ENCODE results near the gene MED29. TPM values are rescaled to one million over a fixed set of nuclear protein-coding genes. Genes with fewer than 3 reads are reported as not detected.
A peak's percentile ranks its signal among the peaks of the same experiment; 100 is the strongest.

The MED29 gene
- total RNA-seq (47.5 and 53.0 TPM in 2 replicates), polyA plus RNA-seq (33.0 and 36.3 TPM in 2 replicates), polyA minus RNA-seq (73.6 and 80.5 TPM in 2 replicates)
- total RNA-seq (2013): 26.3 TPM

DNA sequence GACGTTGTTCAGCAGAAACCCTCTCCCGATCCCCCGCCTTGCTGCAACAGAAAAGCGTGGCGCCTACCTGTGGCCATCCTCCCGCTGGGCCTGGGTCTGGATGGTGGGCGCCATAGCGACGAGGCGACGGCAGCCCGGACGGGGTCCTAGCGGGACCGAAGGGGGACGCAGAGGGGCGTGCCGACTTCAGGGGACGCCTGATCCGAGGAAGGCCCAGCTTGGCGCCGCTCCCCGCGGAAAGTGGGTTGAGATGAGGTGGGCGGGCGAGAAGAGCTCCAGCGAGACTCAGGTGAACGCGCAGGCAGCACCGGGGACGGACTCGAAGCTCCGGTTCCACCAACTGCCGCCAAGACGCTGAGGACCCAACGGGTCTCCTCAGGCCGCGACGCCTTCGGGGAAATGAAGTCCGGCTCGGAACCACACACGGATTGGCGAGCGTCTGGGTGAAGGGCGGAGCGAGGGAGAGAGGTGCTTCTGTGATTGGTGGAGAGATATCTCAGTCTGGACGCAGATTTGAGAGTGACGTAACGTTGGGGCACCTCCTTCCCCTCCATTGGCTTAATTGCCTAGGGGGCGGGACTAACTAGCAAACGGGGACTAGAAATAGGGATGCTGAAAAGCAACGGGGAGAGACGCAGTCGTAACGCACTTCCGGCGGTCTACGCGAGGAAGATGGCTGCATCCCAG lies at the start of gene MED29, which contains the start of gene PAF1:
Gene MED29, plus strand, starts transcription at position 628 of the 687 bp plus-strand sequence. Its CDS starts 45 bp downstream, at position 673.
Gene PAF1, minus strand, starts transcription at position 356 of the 687 bp plus-strand sequence. Its CDS starts 242 bp downstream, at position 114.
- Histone ChIP-seq H3K27me3 (replicated peaks in 1 of 4; ENCODE audit: control extremely low read depth in 1 of 4, control insufficient read depth in 3 of 4, insufficient read depth in 4 of 4, low read length in 3 of 4) (no peaks in the 10 kb centered on the region), H3K4me2 (replicated peaks; ENCODE audit: low read depth, low read length, poor library complexity, severe bottlenecking) (peak within 1 kb of the TSS; percentile 87), H3K27ac (ENCODE audit: low read length in 2 of 2) (peak within 1 kb of the TSS; percentile 96 to 97), H3K4me3 (ENCODE audit: control extremely low read depth in 1 of 5, extremely low read depth in 1 of 5, insufficient read depth in 1 of 5, low read depth in 2 of 5, low read length in 4 of 5) (peak within 1 kb of the TSS; percentile 73 to 99 (median 90)), H4K20me1 (ENCODE audit: control insufficient read depth, insufficient read depth, low read length, poor library complexity, severe bottlenecking) (peaks cover 33% of the 10 kb centered on the region), H2AFZ (ENCODE audit: insufficient read depth, low read depth, low read length, poor library complexity, severe bottlenecking) (peak within 1 kb of the TSS; percentile 65), H3K79me2 (ENCODE audit: control insufficient read depth, insufficient read depth, low read length) (peaks cover 62% of the 10 kb centered on the region), H3K4me1 (ENCODE audit: control insufficient read depth in 2 of 2, insufficient read depth in 2 of 2, low read length in 2 of 2) (peaks cover 16 to 28% of the 10 kb centered on the region in 2 donors), H3K9me3 (ENCODE audit: control extremely low read depth in 1 of 3, control insufficient read depth in 2 of 3, insufficient read depth in 1 of 3, low read length in 2 of 3) (no peaks in the 10 kb centered on the region), H3K9ac (ENCODE audit: low read length) (peak within 1 kb of the TSS; percentile 99), H3K36me3 (replicated peaks in 1 of 2; ENCODE audit: control extremely low read depth in 1 of 2, control insufficient read depth in 1 of 2, extremely low read depth in 1 of 2, insufficient read depth in 2 of 2, low read length in 1 of 2) (peaks cover 0 to 65% of the 10 kb centered on the region in 2 experiments)
- peak; percentile 99 for DNase-seq
- Mint-ChIP-seq H3K9me3 (ENCODE audit: insufficient read depth) (no peaks in the 10 kb centered on the region), H3K27me3 (no peaks in the 10 kb centered on the region), H3K4me3 (peak within 1 kb of the TSS; percentile 87), H3K4me1 (peaks cover 40% of the 10 kb centered on the region), H3K27ac (peak within 1 kb of the TSS; percentile 99)
- TF ChIP-seq EZH2 (IDR thresholded peaks at IDR 0.05; ENCODE audit: borderline replicate concordance, insufficient read depth, low read depth, low read length, poor library complexity, severe bottlenecking): no peak
- TF ChIP-seq, protein P1, sequence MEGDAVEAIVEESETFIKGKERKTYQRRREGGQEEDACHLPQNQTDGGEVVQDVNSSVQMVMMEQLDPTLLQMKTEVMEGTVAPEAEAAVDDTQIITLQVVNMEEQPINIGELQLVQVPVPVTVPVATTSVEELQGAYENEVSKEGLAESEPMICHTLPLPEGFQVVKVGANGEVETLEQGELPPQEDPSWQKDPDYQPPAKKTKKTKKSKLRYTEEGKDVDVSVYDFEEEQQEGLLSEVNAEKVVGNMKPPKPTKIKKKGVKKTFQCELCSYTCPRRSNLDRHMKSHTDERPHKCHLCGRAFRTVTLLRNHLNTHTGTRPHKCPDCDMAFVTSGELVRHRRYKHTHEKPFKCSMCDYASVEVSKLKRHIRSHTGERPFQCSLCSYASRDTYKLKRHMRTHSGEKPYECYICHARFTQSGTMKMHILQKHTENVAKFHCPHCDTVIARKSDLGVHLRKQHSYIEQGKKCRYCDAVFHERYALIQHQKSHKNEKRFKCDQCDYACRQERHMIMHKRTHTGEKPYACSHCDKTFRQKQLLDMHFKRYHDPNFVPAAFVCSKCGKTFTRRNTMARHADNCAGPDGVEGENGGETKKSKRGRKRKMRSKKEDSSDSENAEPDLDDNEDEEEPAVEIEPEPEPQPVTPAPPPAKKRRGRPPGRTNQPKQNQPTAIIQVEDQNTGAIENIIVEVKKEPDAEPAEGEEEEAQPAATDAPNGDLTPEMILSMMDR (IDR thresholded peaks at IDR 0.05): no peak
- POLR2A ChIA-PET: interaction anchor here (0.5 to 3.0 kb wide), 12 partner anchors 13 to 1037 kb away, joined by 3 to 69 read pairs (median 6); partner anchors contain the start of genes GMFG, PLEKHG2, RPS16 and SAMD4B
- 1% methylated on average over 57 of the region's 60 CpGs for WGBS (ENCODE audit: insufficient coverage)
- intact Hi-C loops (cut with micrococcal nuclease): loop anchor here (1.0 to 2.0 kb wide), 7 partner anchors 21 to 580 kb away; partner anchors contain the start of genes EID2, EID2B, PLEKHG2 and PSMC4
- peak; percentile 90 for ATAC-seq (ENCODE audit: low read depth)
- CTCF ChIA-PET: interaction anchor here (0.6 to 2.7 kb wide), 11 partner anchors 9 to 269 kb away, joined by 3 to 40 read pairs (median 5); partner anchors contain the start of genes PLEKHG2, RPS16 and SAMD4B

Data from B cell (primary cell).